LNCaP clone FGC (cell line): Measurements from ENCODE around the gene GRAP2.
"Not testable (repeated sequence)": the region's sequence is repeated elsewhere in the genome, so short reads cannot be mapped to it uniquely, and the experiment has no call there.

ENCODE experiments used
- DNase-seq: peaks from one replicate; pipeline ENCODE4 v3.0.0-alpha.2; 2011; ENCODE audit warnings: low read depth
- H3K4me3 ChIP-seq: 2 replicates; pipeline ENCODE4 v1.5.1; 2011; ENCODE audit warnings: mild to moderate bottlenecking, low read depth, low read length, control low read depth
- CTCF ChIP-seq: IDR thresholded peaks from 2 replicates; pipeline ENCODE4 v1.5.1; 2012; ENCODE audit warnings: mild to moderate bottlenecking; ENCODE audit not compliant: control insufficient read depth, insufficient read depth; ENCODE audit errors: extremely low read depth

Gene GRAP2

GRCh38 chr22:39901565-39902146 lies 772 bp downstream of the GRAP2 start:
- no peak for DNase-seq
- no peak overlapping the region for H3K4me3 ChIP-seq
- TF ChIP-seq CTCF = no peak

DNA sequence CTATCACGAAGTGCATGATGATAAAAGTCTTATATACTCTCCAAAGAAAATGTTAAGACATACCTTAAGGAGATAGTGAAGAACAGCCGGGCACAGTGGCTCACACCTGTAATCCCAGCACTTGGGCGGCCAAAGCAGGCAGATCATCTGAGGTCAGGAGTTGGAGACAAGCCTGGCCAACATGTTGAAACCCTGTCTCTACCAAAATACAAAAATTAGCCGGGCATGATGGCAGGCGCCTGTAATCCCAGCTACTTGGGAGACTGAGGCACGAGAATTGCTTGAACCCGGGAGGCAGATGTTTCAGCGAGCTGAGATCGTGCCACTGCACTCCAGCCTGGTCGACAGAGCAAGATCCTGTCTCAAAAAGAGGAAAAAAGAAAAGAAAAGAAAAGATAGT lies 3.1 kb downstream of the GRAP2 start:
- H3K4me3 ChIP-seq, DNase-seq: not testable (repeated sequence)

DNA sequence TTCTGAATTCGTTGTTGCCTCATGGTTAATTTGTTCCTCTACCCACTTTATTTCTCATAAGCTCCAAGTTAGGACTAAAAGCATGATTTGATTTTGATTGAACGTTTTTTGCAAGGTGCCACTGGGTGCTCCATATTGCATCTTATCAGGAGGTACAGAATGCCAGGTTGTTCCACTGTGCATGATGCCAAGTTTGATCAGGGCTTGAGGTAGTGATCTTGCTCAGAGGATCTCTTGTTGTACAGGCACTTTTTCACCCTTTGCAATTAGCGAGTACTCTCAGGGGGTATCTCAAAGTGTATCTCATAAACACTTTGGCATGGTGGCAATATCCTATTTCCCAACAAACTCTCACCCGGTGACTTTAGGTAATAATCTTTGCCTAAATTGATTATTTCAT lies 4.0 kb downstream of the GRAP2 start:
- no peak overlapping the region for H3K4me3 ChIP-seq
- no peak for TF ChIP-seq CTCF
- DNase-seq = no peak

DNA sequence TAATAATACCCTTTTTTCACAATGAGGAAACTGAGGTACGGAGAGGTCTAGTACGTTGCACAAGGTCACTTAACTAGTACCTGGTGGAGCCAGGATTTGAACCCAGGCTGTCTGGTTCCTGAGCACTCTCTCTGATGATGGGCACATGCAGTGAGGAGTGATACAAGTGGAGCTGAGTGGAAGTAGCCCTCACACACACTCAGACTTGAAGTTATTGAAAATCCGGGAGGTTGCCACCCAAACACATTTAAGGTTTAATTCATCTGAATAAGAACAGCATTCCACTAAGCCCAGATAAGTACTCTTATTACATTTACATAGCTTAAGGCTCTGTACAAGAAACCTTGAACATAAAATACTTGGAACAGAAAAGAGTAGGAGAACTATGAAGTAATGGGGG lies 4.8 kb downstream of the GRAP2 start:
- no peak overlapping the region for H3K4me3 ChIP-seq
- DNase-seq = no peak
- no peak for TF ChIP-seq CTCF

DNA sequence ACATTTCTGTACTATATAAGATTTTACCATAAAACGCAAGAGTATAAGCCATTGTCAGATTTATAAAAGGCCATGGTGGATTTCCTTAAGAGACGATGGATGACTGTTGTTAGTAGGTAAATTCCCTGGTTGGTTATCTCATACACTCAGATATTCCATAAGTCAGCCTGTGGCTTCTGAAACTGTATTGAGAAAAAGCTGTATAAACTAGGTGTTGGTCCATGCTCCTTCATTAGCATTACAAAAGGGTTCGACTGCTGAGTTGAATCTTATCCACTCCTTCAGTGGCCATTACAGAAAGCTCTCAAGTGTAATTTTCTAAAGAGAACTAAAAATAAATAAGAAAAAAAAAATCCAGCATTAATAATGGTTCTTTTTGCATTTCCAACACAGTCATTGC lies 5.3 kb downstream of the GRAP2 start:
- TF ChIP-seq CTCF = no peak
- no peak for DNase-seq
- no peak overlapping the region for H3K4me3 ChIP-seq

- H3K4me3 ChIP-seq = no peak overlapping the region
- no peak for DNase-seq
- no peak for TF ChIP-seq CTCF
These were observed 6.2 kb downstream of the GRAP2 start for GRCh38 chr22:39907047-39907446.

- H3K4me3 ChIP-seq = no peak overlapping the region
- DNase-seq = no peak
- TF ChIP-seq CTCF = no peak
These were observed 6.8 kb downstream of the GRAP2 start for GRCh38 chr22:39907605-39908097.
